AG20443 (cell line): ENCODE results near the gene KLF7.
A peak's percentile ranks its signal among the peaks of the same experiment; 100 is the strongest.
"Not testable (repeated sequence)": the region's sequence is repeated elsewhere in the genome, so short reads cannot be mapped to it uniquely, and the experiment has no call there.

ENCODE experiments used
- DNase-seq: peaks from one replicate; pipeline ENCODE4 v3.0.0; 2012; ENCODE audit warnings: low spot score, mixed read lengths

KLF7 gene

GRCh38 chr2:207055257-207055656 is 110.5 kb downstream of the KLF7 start:
- DNase-seq: no peak

GRCh38 chr2:207054521-207054920 is 111.2 kb downstream of the KLF7 start:
- DNase-seq: peak; percentile 51

- no peak for DNase-seq
These were observed 114.3 kb downstream of the KLF7 start for GRCh38 chr2:207051385-207051965.

GRCh38 chr2:207049122-207049521 is 116.6 kb downstream of the KLF7 start:
- DNase-seq: no peak

GRCh38 chr2:207048416-207048815 is 117.3 kb downstream of the KLF7 start:
- DNase-seq: no peak

- peak; percentile 41 for DNase-seq
These were observed 119.0 kb downstream of the KLF7 start for GRCh38 chr2:207046724-207047123.

GRCh38 chr2:207045531-207045930 is 120.2 kb downstream of the KLF7 start:
- no peak for DNase-seq

GRCh38 chr2:207044379-207045362 is 121.1 kb downstream of the KLF7 start:
- DNase-seq: no peak

- DNase-seq: no peak
These were observed 122.9 kb downstream of the KLF7 start for GRCh38 chr2:207042841-207043240.

GRCh38 chr2:207041786-207042554 is 123.8 kb downstream of the KLF7 start:
- DNase-seq: no peak

GRCh38 chr2:207041279-207041678 is 124.5 kb downstream of the KLF7 start:
- DNase-seq: peak; percentile 25

GRCh38 chr2:207040696-207041095 is 125.1 kb downstream of the KLF7 start:
- no peak for DNase-seq

- DNase-seq: no peak
These were observed 126.5 kb downstream of the KLF7 start for GRCh38 chr2:207039225-207039624.

GRCh38 chr2:207038299-207038698 is 127.4 kb downstream of the KLF7 start:
- DNase-seq: no peak

- no peak for DNase-seq
These were observed 127.9 kb downstream of the KLF7 start for GRCh38 chr2:207037896-207038295.

- not testable (repeated sequence) for DNase-seq
These were observed 128.7 kb downstream of the KLF7 start for GRCh38 chr2:207037023-207037422.

- DNase-seq: no peak
These were observed 129.9 kb downstream of the KLF7 start for GRCh38 chr2:207035875-207036274.

GRCh38 chr2:207032490-207032889 is 133.3 kb downstream of the KLF7 start:
- DNase-seq: no peak
